ENCODE results near the gene GALNT10. TPM values are rescaled to one million over a fixed set of nuclear protein-coding genes. Genes with fewer than 3 reads are reported as not detected.

The GALNT10 gene
- total RNA-seq, 1 experiment from 2014 or later, result 22.9 TPM

DNA sequence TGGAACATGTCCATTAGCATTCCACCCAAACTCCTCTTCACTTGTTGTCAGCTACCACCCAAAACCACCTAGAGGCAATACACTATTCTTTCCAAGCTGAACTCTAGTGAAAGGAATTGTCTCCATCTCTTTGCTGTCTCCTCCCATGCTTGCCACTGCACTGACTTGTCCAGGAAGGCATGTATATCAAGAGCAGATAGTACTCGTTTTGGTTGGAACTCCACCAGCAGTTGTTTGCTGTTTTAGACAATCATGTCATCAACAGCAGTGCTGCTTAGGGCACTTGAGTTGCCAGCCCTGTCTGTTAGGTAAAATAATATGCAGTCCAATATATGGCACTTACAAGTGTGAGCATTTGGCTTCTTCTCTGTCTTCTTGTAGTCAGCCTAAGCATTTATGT, 175.3 kb downstream of the GALNT10 start (continued):
- TF ChIP-seq TCF7 (CRISPR knock-in tag; IDR thresholded peaks at IDR 0.05; ENCODE audit: low read depth) (no peak), NFE2L1 (CRISPR knock-in tag; IDR thresholded peaks at IDR 0.05) (no peak), ELF4 (CRISPR knock-in tag; IDR thresholded peaks at IDR 0.05; ENCODE audit: low read depth) (no peak), CBFB (CRISPR knock-in tag; IDR thresholded peaks at IDR 0.05; ENCODE audit: low read depth) (no peak), ZNF263 (CRISPR knock-in tag; IDR thresholded peaks at IDR 0.05; ENCODE audit: low read depth) (no peak), E2F4 (CRISPR knock-in tag; IDR thresholded peaks at IDR 0.05; ENCODE audit: borderline replicate concordance, low read depth) (no peak), ZNF121 (CRISPR knock-in tag; IDR thresholded peaks at IDR 0.05) (no peak)
- TF ChIP-seq, protein P1, sequence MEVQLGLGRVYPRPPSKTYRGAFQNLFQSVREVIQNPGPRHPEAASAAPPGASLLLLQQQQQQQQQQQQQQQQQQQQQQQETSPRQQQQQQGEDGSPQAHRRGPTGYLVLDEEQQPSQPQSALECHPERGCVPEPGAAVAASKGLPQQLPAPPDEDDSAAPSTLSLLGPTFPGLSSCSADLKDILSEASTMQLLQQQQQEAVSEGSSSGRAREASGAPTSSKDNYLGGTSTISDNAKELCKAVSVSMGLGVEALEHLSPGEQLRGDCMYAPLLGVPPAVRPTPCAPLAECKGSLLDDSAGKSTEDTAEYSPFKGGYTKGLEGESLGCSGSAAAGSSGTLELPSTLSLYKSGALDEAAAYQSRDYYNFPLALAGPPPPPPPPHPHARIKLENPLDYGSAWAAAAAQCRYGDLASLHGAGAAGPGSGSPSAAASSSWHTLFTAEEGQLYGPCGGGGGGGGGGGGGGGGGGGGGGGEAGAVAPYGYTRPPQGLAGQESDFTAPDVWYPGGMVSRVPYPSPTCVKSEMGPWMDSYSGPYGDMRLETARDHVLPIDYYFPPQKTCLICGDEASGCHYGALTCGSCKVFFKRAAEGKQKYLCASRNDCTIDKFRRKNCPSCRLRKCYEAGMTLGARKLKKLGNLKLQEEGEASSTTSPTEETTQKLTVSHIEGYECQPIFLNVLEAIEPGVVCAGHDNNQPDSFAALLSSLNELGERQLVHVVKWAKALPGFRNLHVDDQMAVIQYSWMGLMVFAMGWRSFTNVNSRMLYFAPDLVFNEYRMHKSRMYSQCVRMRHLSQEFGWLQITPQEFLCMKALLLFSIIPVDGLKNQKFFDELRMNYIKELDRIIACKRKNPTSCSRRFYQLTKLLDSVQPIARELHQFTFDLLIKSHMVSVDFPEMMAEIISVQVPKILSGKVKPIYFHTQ (CRISPR knock-in tag; IDR thresholded peaks at IDR 0.05), result no peak
- TF ChIP-seq, protein P2, sequence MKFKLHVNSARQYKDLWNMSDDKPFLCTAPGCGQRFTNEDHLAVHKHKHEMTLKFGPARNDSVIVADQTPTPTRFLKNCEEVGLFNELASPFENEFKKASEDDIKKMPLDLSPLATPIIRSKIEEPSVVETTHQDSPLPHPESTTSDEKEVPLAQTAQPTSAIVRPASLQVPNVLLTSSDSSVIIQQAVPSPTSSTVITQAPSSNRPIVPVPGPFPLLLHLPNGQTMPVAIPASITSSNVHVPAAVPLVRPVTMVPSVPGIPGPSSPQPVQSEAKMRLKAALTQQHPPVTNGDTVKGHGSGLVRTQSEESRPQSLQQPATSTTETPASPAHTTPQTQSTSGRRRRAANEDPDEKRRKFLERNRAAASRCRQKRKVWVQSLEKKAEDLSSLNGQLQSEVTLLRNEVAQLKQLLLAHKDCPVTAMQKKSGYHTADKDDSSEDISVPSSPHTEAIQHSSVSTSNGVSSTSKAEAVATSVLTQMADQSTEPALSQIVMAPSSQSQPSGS (CRISPR knock-in tag; IDR thresholded peaks at IDR 0.05; ENCODE audit: borderline replicate concordance, low read depth), result no peak

GRCh38 chr5:154366353-154366752, 175.8 kb downstream of the GALNT10 start:
- POLR2A ChIA-PET, result interaction anchor here (1.2 kb wide), 1 partner anchor 11 kb away, joined by 4 read pairs; no protein-coding TSS in a partner anchor
- Mint-ChIP-seq H3K9me3 (no peaks in the 10 kb centered on the region), H3K36me3 (no peaks in the 10 kb centered on the region), H3K27ac (no peak overlapping the region), H3K4me3 (no peak overlapping the region), H3K27me3 (ENCODE audit: low read depth) (no peaks in the 10 kb centered on the region; the same call in 1 of the 2 replicates), H3K4me1 (peaks cover 34% of the 10 kb centered on the region)
- CTCF ChIA-PET, result interaction anchor here (1.5 to 1.6 kb wide), 2 partner anchors 167 to 294 kb away, joined by 3 to 4 read pairs; no protein-coding TSS in a partner anchor
- DNase-seq (ENCODE audit: low spot score) (no peak), ATAC-seq (no peak)
- no peak for TF ChIP-seq KAT7 (CRISPR knock-in tag; IDR thresholded peaks at IDR 0.05; ENCODE audit: borderline replicate concordance)
- TF ChIP-seq FOXP4 (CRISPR knock-in tag; IDR thresholded peaks at IDR 0.05), result no peak
- no peak for TF ChIP-seq SP1 (CRISPR knock-in tag; conservative IDR thresholded peaks at IDR 0.05)
- TF ChIP-seq ZNF416 (CRISPR knock-in tag; IDR thresholded peaks at IDR 0.05), result no peak
- TF ChIP-seq, protein P3, sequence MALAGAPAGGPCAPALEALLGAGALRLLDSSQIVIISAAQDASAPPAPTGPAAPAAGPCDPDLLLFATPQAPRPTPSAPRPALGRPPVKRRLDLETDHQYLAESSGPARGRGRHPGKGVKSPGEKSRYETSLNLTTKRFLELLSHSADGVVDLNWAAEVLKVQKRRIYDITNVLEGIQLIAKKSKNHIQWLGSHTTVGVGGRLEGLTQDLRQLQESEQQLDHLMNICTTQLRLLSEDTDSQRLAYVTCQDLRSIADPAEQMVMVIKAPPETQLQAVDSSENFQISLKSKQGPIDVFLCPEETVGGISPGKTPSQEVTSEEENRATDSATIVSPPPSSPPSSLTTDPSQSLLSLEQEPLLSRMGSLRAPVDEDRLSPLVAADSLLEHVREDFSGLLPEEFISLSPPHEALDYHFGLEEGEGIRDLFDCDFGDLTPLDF (CRISPR knock-in tag; IDR thresholded peaks at IDR 0.05), result no peak

DNA sequence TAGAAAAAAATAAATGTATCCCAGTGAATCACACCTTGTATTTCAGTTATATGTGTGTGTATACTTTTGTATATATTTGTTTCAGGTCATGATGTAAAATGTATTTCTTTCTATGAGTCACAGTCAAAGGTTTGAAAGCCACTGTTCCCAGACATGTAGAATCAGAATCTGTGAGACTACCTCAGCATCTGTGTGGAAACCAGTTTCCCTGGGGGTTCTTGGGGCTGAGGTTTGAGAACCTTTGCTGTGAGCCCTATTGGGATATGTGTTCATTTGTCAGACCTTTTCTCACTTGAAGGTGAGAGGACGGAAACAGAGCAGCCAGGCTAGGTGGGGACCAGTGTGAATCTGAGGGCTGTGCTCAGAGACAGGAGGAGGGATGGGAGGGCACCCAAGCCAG, 176.6 kb downstream of the GALNT10 start:
- CTCF ChIA-PET, result interaction anchor here (0.7 kb wide), 1 partner anchor 1051 kb away, joined by 4 read pairs; no protein-coding TSS in a partner anchor
- DNase-seq (ENCODE audit: low spot score), result no peak
- TF ChIP-seq CREM (CRISPR knock-in tag; IDR thresholded peaks at IDR 0.05), result no peak
- POLR2A ChIA-PET, result no interaction called here
- H3K4me3 Mint-ChIP-seq, result no peak overlapping the region
- no peak overlapping the region for H3K27ac Mint-ChIP-seq
- no peaks in the 10 kb centered on the region for H3K36me3 Mint-ChIP-seq
- H3K4me1 Mint-ChIP-seq, result peaks cover 34% of the 10 kb centered on the region
- ATAC-seq, result no peak
- no peaks in the 10 kb centered on the region; the same call in 1 of the 2 replicates for H3K27me3 Mint-ChIP-seq (ENCODE audit: low read depth)
- no peaks in the 10 kb centered on the region for H3K9me3 Mint-ChIP-seq

Data from WTC11 (cell line).